Heart right ventricle (tissue), 16 donors: Measurements from ENCODE around the gene PTPRG. TPM values are rescaled to one million over a fixed set of nuclear protein-coding genes. Genes with fewer than 3 reads are reported as not detected.

ENCODE experiments used
- ATAC-seq, 8 donors: fragments of 200-7000 bp; cut with Tn5 transposase; one replicate each; pipeline ENCODE4 v1.9.1; 2020; ENCODE audit warnings: mild to moderate bottlenecking in 8 of 8, moderate library complexity in 8 of 8, moderate number of reproducible peaks in 1 of 8
- DNase-seq, 2 donors: peaks; one replicate each; pipeline ENCODE4 v3.0.0-alpha.2; 2020
- H3K27ac ChIP-seq, 10 donors: fragments of 200-600 bp; sonication (generic) in 2 of 10; one replicate each; pipeline versions ENCODE4 v1.5.0 to v1.8.0; 2020 to 2022; ENCODE audit warnings: mild to moderate bottlenecking in 3 of 10
- H3K27me3 ChIP-seq, 7 donors: fragments of 200-600 bp; one replicate each; pipeline ENCODE4 v1.8.0; 2021 to 2022; ENCODE audit warnings: mild to moderate bottlenecking in 2 of 7
- H3K36me3 ChIP-seq, 9 donors: fragments of 200-600 bp; sonication (generic) in 1 of 9; one replicate each; pipeline versions ENCODE4 v1.5.0 to v1.8.0; 2020 to 2022; ENCODE audit warnings: mild to moderate bottlenecking in 2 of 9
- H3K4me1 ChIP-seq, 9 donors: fragments of 200-600 bp; sonication (generic) in 1 of 9; one replicate each; pipeline versions ENCODE4 v1.5.0 to v1.8.0; 2020 to 2022; ENCODE audit warnings: mild to moderate bottlenecking in 4 of 9
- H3K4me3 ChIP-seq, 10 donors: fragments of 200-600 bp; sonication (generic) in 2 of 10; one replicate each; pipeline versions ENCODE4 v1.5.0 to v1.8.0; 2020 to 2022; ENCODE audit warnings: mild to moderate bottlenecking in 7 of 10, moderate library complexity in 2 of 10
- H3K9me3 ChIP-seq, 11 donors: fragments of 200-600 bp in 10 of 11; sonication (generic) in 2 of 11; one replicate each; pipeline versions ENCODE4 v1.5.0 to v1.8.0; 2013 to 2022; ENCODE audit warnings: mild to moderate bottlenecking in 2 of 11, control low read depth in 1 of 11, moderate library complexity in 1 of 11
- WGBS, 2 donors: extraction: QIAGEN DNeasy Blood & Tissue Kit; methylation state at CpG; one replicate each; pipeline ENCODE4 v1.1.7; 2013; ENCODE audit warnings: inconsistent platforms in 1 of 2; 5-methylcytosine and 5-hydroxymethylcytosine counted together
- intact Hi-C, 10 donors: fragments of 100-400 bp; cut with DNase I; formaldehyde crosslinking; loops; one replicate each; pipeline versions ENCODE4 v1.11.1 to v1.14.2; 2022
- polyA plus RNA-seq, 2 donors: library from polyadenylated mRNA; stranded (reverse); fragments of 200-250 nt; gene quantifications; one replicate each; pipeline ENCODE4 v1.2.3, GENCODE V29; 2013
- total RNA-seq, 10 donors: library from RNA; stranded (reverse); fragmentation: NEBNext Ultra II Directional in 3 of 10; extraction: Animal tissue kit (Norgen Biotek cat#: 25700) in 3 of 10; gene quantifications; one replicate each; pipeline versions ENCODE4 v1.2.1 to v1.2.4, GENCODE V29; 2021 to 2023
- TF ChIP-seq, protein P1 (sequence below), 9 donors: fragments of 200-600 bp; sonication (generic) in 2 of 9; IDR thresholded peaks; one replicate each; pipeline versions ENCODE4 v1.5.0 to v1.8.0; 2021 to 2022; ENCODE audit warnings: antibody characterized with exemption in 9 of 9, mild to moderate bottlenecking in 5 of 9, moderate library complexity in 1 of 9
- donor health status: Arrhythmogenic right ventricular cardiomyopathy.
- donor health status: ischemic (EF 13 %, LVEDD 7.1; RV severe dilation, severe dysfunction).
- donor health status: healthy with polysubstance abuse.
- donor health status: DM: no; HTN: yes; CAD: no.
- donor health status: DM: no; HTN: no; CAD: no.
- donor health status: ischemic (EF 25% LVEDD 6.9; RV normal size, moderate dysfunction).
- donor health status: ischemic (EF 25% LVEDD 5.7; RV mildly dilated, moderate dysfunction).
- donor health status: healthy.
- donor health status: DM: yes; HTN: yes; CAD: no.
- donor health status: Ischemic cardiomyopathy.
- donor health status: ischemic (EF 35%, LVEDD 5.7; RV mildly dilated, moderate dysfunction).
- donor health status: nonischemic (EF 11% LVEDD 7.7; RV severe dilation, severe dysfunction).
- donor health status: DM: yes; HTN: yes; CAD: no.
- donor health status: PGD.
- donor health status: ischemic (EF 29% LVEDD 5.4; RV normal size, mild dysfunction).
- donor health status: nonischemic (EF 23%, LVEDD 6.1; RV moderate dilation, normal function).

The PTPRG gene
- total and polyA plus RNA-seq, 12 donors = 10.1 to 38.3 (median 32.6) TPM

DNA sequence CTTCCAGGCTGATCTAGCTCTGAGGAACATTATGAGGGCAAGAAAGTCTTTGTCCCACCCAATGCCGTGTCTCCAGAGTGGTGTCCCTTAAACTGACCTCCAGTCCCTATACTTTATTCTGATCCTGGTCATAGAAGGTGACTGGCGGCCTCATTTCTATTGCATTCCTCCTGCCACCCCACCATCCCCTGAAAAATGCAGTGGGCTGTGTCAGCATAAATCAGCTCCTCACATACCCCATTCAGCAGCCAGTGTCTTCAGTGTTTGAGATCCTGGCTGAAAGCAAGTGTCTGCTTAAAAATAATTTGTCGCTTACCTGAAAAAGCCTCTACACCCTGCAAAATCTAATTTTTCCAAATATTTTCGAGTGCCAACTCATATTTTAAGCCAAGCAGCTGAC lies 465.9 kb downstream of the PTPRG start:
- Histone ChIP-seq H3K27me3 (no peaks in the 10 kb centered on the region), H3K36me3 (no peaks in the 10 kb centered on the region), H3K4me3 (no peak overlapping the region), H3K27ac (no peak overlapping the region), H3K9me3 (no peaks in the 10 kb centered on the region), H3K4me1 (peaks cover 0 to 30% (median 7%) of the 10 kb centered on the region in 9 donors)
- intact Hi-C loops = no loop called here
- TF ChIP-seq, protein P1, sequence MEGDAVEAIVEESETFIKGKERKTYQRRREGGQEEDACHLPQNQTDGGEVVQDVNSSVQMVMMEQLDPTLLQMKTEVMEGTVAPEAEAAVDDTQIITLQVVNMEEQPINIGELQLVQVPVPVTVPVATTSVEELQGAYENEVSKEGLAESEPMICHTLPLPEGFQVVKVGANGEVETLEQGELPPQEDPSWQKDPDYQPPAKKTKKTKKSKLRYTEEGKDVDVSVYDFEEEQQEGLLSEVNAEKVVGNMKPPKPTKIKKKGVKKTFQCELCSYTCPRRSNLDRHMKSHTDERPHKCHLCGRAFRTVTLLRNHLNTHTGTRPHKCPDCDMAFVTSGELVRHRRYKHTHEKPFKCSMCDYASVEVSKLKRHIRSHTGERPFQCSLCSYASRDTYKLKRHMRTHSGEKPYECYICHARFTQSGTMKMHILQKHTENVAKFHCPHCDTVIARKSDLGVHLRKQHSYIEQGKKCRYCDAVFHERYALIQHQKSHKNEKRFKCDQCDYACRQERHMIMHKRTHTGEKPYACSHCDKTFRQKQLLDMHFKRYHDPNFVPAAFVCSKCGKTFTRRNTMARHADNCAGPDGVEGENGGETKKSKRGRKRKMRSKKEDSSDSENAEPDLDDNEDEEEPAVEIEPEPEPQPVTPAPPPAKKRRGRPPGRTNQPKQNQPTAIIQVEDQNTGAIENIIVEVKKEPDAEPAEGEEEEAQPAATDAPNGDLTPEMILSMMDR (IDR thresholded peaks at IDR 0.05) = no peak
- 93 to 96% methylated on average over 4 of the region's 4 CpGs for WGBS, 2 donors
- DNase-seq (no peak), ATAC-seq (no peak)

DNA sequence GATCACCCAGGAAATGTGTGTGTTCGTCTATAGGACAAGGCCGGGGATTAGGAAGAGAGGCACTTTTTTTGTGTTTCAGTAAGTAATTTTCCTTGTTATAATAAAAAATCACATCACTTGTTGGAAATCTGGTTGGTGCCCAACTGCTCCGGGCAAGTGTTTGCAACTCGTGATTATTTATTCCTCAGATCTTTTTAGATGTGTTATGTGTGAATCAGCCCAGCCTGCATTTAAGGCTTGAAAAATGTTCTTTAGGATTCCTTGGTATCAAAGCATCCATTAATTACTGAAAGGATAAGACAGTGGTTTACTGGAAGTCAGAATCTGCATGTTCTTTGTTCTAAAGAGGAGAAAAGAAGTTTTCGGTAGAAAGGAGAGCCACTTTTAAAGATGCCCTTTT lies 466.4 kb downstream of the PTPRG start:
- Histone ChIP-seq H3K9me3 (no peaks in the 10 kb centered on the region), H3K36me3 (no peaks in the 10 kb centered on the region), H3K27me3 (no peaks in the 10 kb centered on the region), H3K4me1 (peaks cover 0 to 33% (median 7%) of the 10 kb centered on the region in 9 donors), H3K4me3 (no peak overlapping the region), H3K27ac (no peak overlapping the region)
- no peak for ATAC-seq
- TF ChIP-seq, protein P1 (IDR thresholded peaks at IDR 0.05) = no peak
- DNase-seq = no peak
- intact Hi-C loops = no loop called here
- WGBS, 2 donors = 92 to 97% methylated on average over 5 of the region's 5 CpGs

DNA sequence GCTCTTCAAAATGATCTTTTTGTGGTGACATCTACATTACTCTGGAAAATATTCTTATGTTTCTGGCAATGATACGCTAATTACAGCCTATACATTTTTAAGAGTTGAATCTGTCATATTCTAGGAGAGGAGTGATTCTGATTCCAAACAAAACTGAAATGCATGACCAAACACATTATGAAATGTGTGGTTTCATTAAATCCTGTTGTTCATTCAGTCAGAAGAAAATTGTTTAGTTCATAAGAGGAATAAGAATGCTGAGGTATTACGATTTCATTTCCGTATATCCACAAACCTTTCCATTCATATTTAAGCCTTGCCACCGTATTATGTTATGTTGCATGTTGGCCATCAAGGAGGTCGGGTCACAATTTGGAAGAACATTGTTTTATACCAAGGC lies 466.9 kb downstream of the PTPRG start:
- 97 to 98% methylated on average over 5 of the region's 5 CpGs for WGBS, 2 donors
- TF ChIP-seq, protein P1 (IDR thresholded peaks at IDR 0.05) = no peak
- DNase-seq (no peak), ATAC-seq (no peak)
- no peaks in the 10 kb centered on the region for H3K27me3 ChIP-seq
- peaks cover 0 to 31% (median 7%) of the 10 kb centered on the region in 9 donors for H3K4me1 ChIP-seq
- no peaks in the 10 kb centered on the region for H3K9me3 ChIP-seq
- no peak overlapping the region for H3K4me3 ChIP-seq
- no peaks in the 10 kb centered on the region for H3K36me3 ChIP-seq
- no peak overlapping the region for H3K27ac ChIP-seq
- intact Hi-C loops = no loop called here

DNA sequence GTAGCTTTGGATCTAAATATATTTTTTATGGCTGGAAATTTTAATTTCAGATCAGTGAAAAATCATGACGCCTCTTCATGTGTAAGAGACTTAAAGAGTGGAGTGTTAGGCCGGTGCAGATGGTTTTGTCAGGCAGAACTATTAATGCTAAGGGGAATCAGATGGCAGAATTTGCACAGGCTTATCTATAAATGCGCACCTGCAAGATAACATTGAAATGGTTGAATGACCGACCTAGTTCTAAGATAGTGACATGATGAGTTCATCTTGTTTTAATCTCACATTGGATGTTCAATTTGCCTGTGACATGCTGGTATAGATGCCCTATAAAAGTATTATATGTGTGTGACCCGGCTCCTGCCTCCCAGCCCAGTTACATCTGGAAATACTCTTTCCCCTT lies 471.4 kb downstream of the PTPRG start:
- Histone ChIP-seq H3K4me3 (no peak overlapping the region), H3K36me3 (no peaks in the 10 kb centered on the region), H3K27ac (no peak overlapping the region), H3K27me3 (no peaks in the 10 kb centered on the region), H3K4me1 (peaks cover 0 to 27% (median 6%) of the 10 kb centered on the region in 9 donors), H3K9me3 (no peaks in the 10 kb centered on the region)
- TF ChIP-seq, protein P1 (IDR thresholded peaks at IDR 0.05) = no peak
- WGBS, 2 donors = 78 to 86% methylated on average over 5 of the region's 5 CpGs
- ATAC-seq (no peak), DNase-seq (no peak)
- intact Hi-C loops = no loop called here
